WTC11 (cell line): ENCODE results near the gene NBAS. TPM values are rescaled to one million over a fixed set of nuclear protein-coding genes. Genes with fewer than 3 reads are reported as not detected.
"Not testable (repeated sequence)": the region's sequence is repeated elsewhere in the genome, so short reads cannot be mapped to it uniquely, and the experiment has no call there.

ENCODE experiments used
- ATAC-seq: fragments of 200-7000 bp; cut with Tn5 transposase; 2 replicates; pipeline ENCODE4 v1.10.0; 2021; ENCODE audit warnings: mild to moderate bottlenecking, moderate library complexity
- CTCF ChIA-PET: fragments of 300-600 bp; sonication (Branson Sonifier 250); formaldehyde crosslinking; loops from one replicate; lab custom pipeline; 2021; ENCODE audit warnings: antibody characterized with exemption; lab: Charles Lee
- POLR2A ChIA-PET: fragments of 350-600 bp; sonication (Branson Sonifier 250); formaldehyde crosslinking; loops from one replicate; lab custom pipeline; 2021; ENCODE audit warnings: antibody characterized with exemption; lab: Charles Lee
- DNase-seq: peaks from one replicate; pipeline ENCODE4 v3.0.0; 2021; ENCODE audit warnings: low spot score
- H3K27ac Mint-ChIP-seq: 2 replicates; pipeline ENCODE4 v1.8.0; 2021; ENCODE audit warnings: mixed read lengths
- H3K27me3 Mint-ChIP-seq: 2 replicates; pipeline ENCODE4 v1.8.0; 2021; ENCODE audit warnings: low read depth, mild to moderate bottlenecking, moderate library complexity, mixed read lengths
- H3K36me3 Mint-ChIP-seq: 2 replicates; pipeline ENCODE4 v1.8.0; 2021; ENCODE audit warnings: mixed read lengths
- H3K4me1 Mint-ChIP-seq: 2 replicates; pipeline ENCODE4 v1.8.0; 2022; ENCODE audit warnings: mixed read lengths
- H3K4me3 Mint-ChIP-seq: 2 replicates; pipeline ENCODE4 v1.8.0; 2021; ENCODE audit warnings: mild to moderate bottlenecking, moderate library complexity, mixed read lengths
- H3K9me3 Mint-ChIP-seq: 2 replicates; pipeline ENCODE4 v1.8.0; 2021; ENCODE audit warnings: mixed read lengths
- ATF1 ChIP-seq: sonication (generic); formaldehyde crosslinking; IDR thresholded peaks from 2 replicates; pipeline ENCODE4 v1.8.1; 2023; ENCODE audit warnings: mild to moderate bottlenecking, moderate library complexity, missing genetic modification reagents
- CBFB ChIP-seq: sonication (generic); formaldehyde crosslinking; IDR thresholded peaks from 2 replicates; pipeline ENCODE4 v1.8.1; 2022; ENCODE audit warnings: mild to moderate bottlenecking, low read depth, missing genetic modification reagents
- ESRRA ChIP-seq: sonication (generic); formaldehyde crosslinking; IDR thresholded peaks from 2 replicates; pipeline ENCODE4 v1.8.1; 2022; ENCODE audit warnings: mild to moderate bottlenecking, missing genetic modification reagents, borderline replicate concordance
- FOXK1 ChIP-seq: sonication (generic); formaldehyde crosslinking; IDR thresholded peaks from 2 replicates; pipeline ENCODE4 v1.8.0; 2022; ENCODE audit warnings: mild to moderate bottlenecking, moderate library complexity, missing genetic modification reagents
- IRF2 ChIP-seq: sonication (generic); formaldehyde crosslinking; IDR thresholded peaks from 2 replicates; pipeline ENCODE4 v1.8.0; 2022; ENCODE audit warnings: low read depth, missing genetic modification reagents, borderline replicate concordance
- JAZF1 ChIP-seq: fragments of 250-450 bp; sonication (Bioruptor Pico); IDR thresholded peaks from 2 replicates; pipeline ENCODE4 v1.9.0; 2021; ENCODE audit warnings: moderate library complexity, mild to moderate bottlenecking, inconsistent platforms
- KAT7 ChIP-seq: sonication (generic); formaldehyde crosslinking; IDR thresholded peaks from 2 replicates; pipeline ENCODE4 v1.8.1; 2023; ENCODE audit warnings: missing genetic modification reagents, mild to moderate bottlenecking, borderline replicate concordance
- NFE2L1 ChIP-seq: sonication (generic); formaldehyde crosslinking; IDR thresholded peaks from 2 replicates; pipeline ENCODE4 v1.8.1; 2023; ENCODE audit warnings: missing genetic modification reagents
- NFYB ChIP-seq: sonication (generic); formaldehyde crosslinking; conservative IDR thresholded peaks from 2 replicates; pipeline ENCODE4 v1.8.0; 2022; ENCODE audit warnings: low read depth, missing genetic modification reagents
- NR3C1 ChIP-seq: sonication (generic); formaldehyde crosslinking; conservative IDR thresholded peaks from 2 replicates; pipeline ENCODE4 v1.8.1; 2023; ENCODE audit warnings: low read depth, mild to moderate bottlenecking, missing genetic modification reagents
- TCF7 ChIP-seq: sonication (generic); formaldehyde crosslinking; IDR thresholded peaks from 2 replicates; pipeline ENCODE4 v1.8.0; 2022; ENCODE audit warnings: mild to moderate bottlenecking, low read depth, missing genetic modification reagents, moderate library complexity
- TEAD4 ChIP-seq: sonication (generic); formaldehyde crosslinking; IDR thresholded peaks from 2 replicates; pipeline ENCODE4 v1.8.0; 2022; ENCODE audit warnings: mild to moderate bottlenecking, missing genetic modification reagents
- TP53 ChIP-seq: sonication (generic); formaldehyde crosslinking; IDR thresholded peaks from 2 replicates; pipeline ENCODE4 v1.8.1; 2023; ENCODE audit warnings: mild to moderate bottlenecking, missing genetic modification reagents
- USF2 ChIP-seq: sonication (generic); formaldehyde crosslinking; IDR thresholded peaks from 2 replicates; pipeline ENCODE4 v1.8.1; 2023; ENCODE audit warnings: mild to moderate bottlenecking, missing genetic modification reagents, moderate library complexity
- total RNA-seq: library from RNA; stranded (reverse); gene quantifications from 3 replicates; pipeline ENCODE4 v1.2.3, GENCODE V29; 2021
- TF ChIP-seq, protein P1 (sequence below): fragments of 250-450 bp; sonication (Bioruptor Pico); IDR thresholded peaks from 2 replicates; pipeline ENCODE4 v1.8.0; 2021; ENCODE audit warnings: mild to moderate bottlenecking
- TF ChIP-seq, protein P2 (sequence below): sonication (generic); formaldehyde crosslinking; IDR thresholded peaks from 2 replicates; pipeline ENCODE4 v1.8.0; 2023; ENCODE audit warnings: missing genetic modification reagents
- TF ChIP-seq, protein P3 (sequence below): sonication (generic); formaldehyde crosslinking; IDR thresholded peaks from 2 replicates; pipeline ENCODE4 v1.8.0; 2023; ENCODE audit warnings: mild to moderate bottlenecking, missing genetic modification reagents
- TF ChIP-seq, protein P4 (sequence below): sonication (generic); formaldehyde crosslinking; IDR thresholded peaks from 2 replicates; pipeline ENCODE4 v1.8.0; 2022; ENCODE audit warnings: mild to moderate bottlenecking, missing genetic modification reagents

The NBAS gene
- total RNA-seq, 1 experiment from 2014 or later: 32.3 TPM

DNA sequence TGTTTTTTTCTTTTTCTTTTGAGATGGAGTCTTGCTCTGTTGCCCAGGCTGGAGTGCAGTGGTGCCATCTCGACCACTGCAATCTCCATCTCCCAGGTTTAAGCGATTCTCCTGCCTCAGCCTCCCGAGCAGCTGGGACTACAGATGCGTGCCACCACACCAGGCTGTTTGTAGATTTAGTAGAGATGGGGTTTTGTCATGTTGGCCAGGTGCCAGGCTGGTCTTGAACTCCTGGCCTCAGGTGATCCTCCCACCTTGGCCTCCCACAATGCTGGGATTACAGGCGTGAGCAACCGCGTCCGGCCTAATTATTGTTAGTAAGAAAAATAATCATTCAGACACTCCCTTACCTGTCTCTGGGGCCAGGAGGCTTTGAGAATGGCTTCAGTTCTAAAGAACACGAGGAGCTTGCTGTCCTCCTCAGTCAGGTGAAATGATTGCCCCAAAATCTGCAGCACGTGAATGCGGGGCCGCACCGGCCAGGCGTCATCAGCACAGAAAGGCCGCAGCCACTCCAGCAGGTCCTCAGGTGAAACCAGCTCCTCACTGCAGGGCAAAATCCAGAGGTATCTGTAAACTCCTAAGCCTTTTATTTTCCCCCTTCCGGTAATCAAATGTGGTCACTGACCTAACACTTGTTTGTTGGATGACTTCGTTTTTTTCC, 342.6 kb downstream of the NBAS start:
- ATAC-seq (no peak), DNase-seq (no peak)
- CTCF ChIA-PET: no interaction called here
- Mint-ChIP-seq H3K4me3 (no peak overlapping the region), H3K27ac (no peak overlapping the region), H3K4me1 (no peaks in the 10 kb centered on the region), H3K9me3 (0 out of 2 replicates have a peak, but pooled peaks cover 3% of the 10 kb centered on the region), H3K36me3 (peaks cover 4% of the 10 kb centered on the region), H3K27me3 (no peaks in the 10 kb centered on the region)
- no peak for TF ChIP-seq ESRRA (CRISPR knock-in tag)
- POLR2A ChIA-PET: interaction anchor here (0.7 kb wide), 1 partner anchor 516 kb away, joined by 3 read pairs; no protein-coding TSS in a partner anchor

- no peaks in the 10 kb centered on the region for H3K4me1 Mint-ChIP-seq
These were observed 348.9 kb downstream of the NBAS start for GRCh38 chr2:15212249-15212648.

GRCh38 chr2:15210542-15210941, 350.6 kb downstream of the NBAS start:
- H3K27ac Mint-ChIP-seq, DNase-seq, H3K4me1 Mint-ChIP-seq, POLR2A ChIA-PET, H3K27me3 Mint-ChIP-seq, ATAC-seq, CTCF ChIA-PET, H3K4me3 Mint-ChIP-seq: not testable (repeated sequence)
- peaks cover 40% of the 10 kb centered on the region for H3K9me3 Mint-ChIP-seq
- H3K36me3 Mint-ChIP-seq: peaks cover 30% of the 10 kb centered on the region

More at GRCh38 chr2:15212249-15212648, 348.9 kb downstream of the NBAS start:
- TF ChIP-seq NFE2L1 (CRISPR knock-in tag) (no peak), IRF2 (CRISPR knock-in tag) (no peak), TCF7 (CRISPR knock-in tag) (no peak), CBFB (CRISPR knock-in tag) (no peak), NFYB (CRISPR knock-in tag) (no peak)
- TF ChIP-seq, protein P1, sequence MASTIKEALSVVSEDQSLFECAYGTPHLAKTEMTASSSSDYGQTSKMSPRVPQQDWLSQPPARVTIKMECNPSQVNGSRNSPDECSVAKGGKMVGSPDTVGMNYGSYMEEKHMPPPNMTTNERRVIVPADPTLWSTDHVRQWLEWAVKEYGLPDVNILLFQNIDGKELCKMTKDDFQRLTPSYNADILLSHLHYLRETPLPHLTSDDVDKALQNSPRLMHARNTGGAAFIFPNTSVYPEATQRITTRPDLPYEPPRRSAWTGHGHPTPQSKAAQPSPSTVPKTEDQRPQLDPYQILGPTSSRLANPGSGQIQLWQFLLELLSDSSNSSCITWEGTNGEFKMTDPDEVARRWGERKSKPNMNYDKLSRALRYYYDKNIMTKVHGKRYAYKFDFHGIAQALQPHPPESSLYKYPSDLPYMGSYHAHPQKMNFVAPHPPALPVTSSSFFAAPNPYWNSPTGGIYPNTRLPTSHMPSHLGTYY (CRISPR knock-in tag): no peak
- Mint-ChIP-seq H3K27ac (no peak overlapping the region), H3K4me3 (no peak overlapping the region), H3K9me3 (peaks cover 25% of the 10 kb centered on the region), H3K36me3 (peaks cover 22% of the 10 kb centered on the region), H3K27me3 (no peaks in the 10 kb centered on the region)
- no peak for ATAC-seq
- ChIA-PET POLR2A (no interaction called here), CTCF (no interaction called here)
- DNase-seq: no peak

DNA sequence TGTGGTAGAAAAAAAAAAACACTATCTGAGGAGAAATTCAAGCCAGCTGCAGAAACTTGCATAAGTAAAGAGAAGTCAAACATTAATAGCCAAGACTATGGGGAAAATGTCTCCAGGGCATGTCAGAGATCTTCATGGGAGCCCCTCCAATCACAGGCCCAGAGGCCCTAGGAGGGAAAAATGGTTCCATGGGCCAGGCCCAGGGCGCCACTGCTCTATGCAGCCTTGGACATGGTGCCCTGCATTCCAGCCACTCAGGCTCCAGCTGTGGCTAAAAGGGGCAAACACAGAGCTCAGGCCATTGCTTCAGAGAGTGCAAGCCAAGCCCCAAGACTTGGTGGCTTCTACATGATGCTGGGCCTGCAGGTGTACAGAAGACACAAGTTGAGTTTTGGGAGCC, 354.7 kb downstream of the NBAS start:
- POLR2A ChIA-PET: no interaction called here
- H3K9me3 Mint-ChIP-seq: peaks cover 30% of the 10 kb centered on the region
- CTCF ChIA-PET: no interaction called here
- TF ChIP-seq ATF1 (CRISPR knock-in tag) (no peak), TP53 (CRISPR knock-in tag) (no peak), JAZF1 (CRISPR knock-in tag) (no peak), NR3C1 (CRISPR knock-in tag) (no peak), FOXK1 (CRISPR knock-in tag) (no peak), TCF7 (CRISPR knock-in tag) (no peak), TEAD4 (CRISPR knock-in tag) (no peak), KAT7 (CRISPR knock-in tag) (no peak), USF2 (no peak)
- TF ChIP-seq, protein P2, sequence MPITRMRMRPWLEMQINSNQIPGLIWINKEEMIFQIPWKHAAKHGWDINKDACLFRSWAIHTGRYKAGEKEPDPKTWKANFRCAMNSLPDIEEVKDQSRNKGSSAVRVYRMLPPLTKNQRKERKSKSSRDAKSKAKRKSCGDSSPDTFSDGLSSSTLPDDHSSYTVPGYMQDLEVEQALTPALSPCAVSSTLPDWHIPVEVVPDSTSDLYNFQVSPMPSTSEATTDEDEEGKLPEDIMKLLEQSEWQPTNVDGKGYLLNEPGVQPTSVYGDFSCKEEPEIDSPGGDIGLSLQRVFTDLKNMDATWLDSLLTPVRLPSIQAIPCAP: no peak
- TF ChIP-seq, protein P3, sequence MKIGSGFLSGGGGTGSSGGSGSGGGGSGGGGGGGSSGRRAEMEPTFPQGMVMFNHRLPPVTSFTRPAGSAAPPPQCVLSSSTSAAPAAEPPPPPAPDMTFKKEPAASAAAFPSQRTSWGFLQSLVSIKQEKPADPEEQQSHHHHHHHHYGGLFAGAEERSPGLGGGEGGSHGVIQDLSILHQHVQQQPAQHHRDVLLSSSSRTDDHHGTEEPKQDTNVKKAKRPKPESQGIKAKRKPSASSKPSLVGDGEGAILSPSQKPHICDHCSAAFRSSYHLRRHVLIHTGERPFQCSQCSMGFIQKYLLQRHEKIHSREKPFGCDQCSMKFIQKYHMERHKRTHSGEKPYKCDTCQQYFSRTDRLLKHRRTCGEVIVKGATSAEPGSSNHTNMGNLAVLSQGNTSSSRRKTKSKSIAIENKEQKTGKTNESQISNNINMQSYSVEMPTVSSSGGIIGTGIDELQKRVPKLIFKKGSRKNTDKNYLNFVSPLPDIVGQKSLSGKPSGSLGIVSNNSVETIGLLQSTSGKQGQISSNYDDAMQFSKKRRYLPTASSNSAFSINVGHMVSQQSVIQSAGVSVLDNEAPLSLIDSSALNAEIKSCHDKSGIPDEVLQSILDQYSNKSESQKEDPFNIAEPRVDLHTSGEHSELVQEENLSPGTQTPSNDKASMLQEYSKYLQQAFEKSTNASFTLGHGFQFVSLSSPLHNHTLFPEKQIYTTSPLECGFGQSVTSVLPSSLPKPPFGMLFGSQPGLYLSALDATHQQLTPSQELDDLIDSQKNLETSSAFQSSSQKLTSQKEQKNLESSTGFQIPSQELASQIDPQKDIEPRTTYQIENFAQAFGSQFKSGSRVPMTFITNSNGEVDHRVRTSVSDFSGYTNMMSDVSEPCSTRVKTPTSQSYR: no peak
- TF ChIP-seq, protein P4, sequence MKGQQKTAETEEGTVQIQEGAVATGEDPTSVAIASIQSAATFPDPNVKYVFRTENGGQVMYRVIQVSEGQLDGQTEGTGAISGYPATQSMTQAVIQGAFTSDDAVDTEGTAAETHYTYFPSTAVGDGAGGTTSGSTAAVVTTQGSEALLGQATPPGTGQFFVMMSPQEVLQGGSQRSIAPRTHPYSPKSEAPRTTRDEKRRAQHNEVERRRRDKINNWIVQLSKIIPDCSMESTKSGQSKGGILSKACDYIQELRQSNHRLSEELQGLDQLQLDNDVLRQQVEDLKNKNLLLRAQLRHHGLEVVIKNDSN: no peak

More for the DNA sequence above, 354.7 kb downstream of the NBAS start:
- Mint-ChIP-seq H3K4me3 (no peak overlapping the region), H3K36me3 (peaks cover 26% of the 10 kb centered on the region), H3K4me1 (no peaks in the 10 kb centered on the region), H3K27me3 (no peaks in the 10 kb centered on the region), H3K27ac (no peak overlapping the region)
- DNase-seq: no peak
- ATAC-seq: no peak
